ENCODE measurements around the gene KIF9.
"Not testable (repeated sequence)": the region's sequence is repeated elsewhere in the genome, so short reads cannot be mapped to it uniquely, and the experiment has no call there.

KIF9 gene

GRCh38 chr3:47282424-47283192 lies at the start of gene KIF9, which contains the start of gene KLHL18:
Gene KIF9, minus strand, starts transcription at chr3:47282799. Its CDS starts 5,425 bp downstream, at chr3:47277374.
Gene KLHL18, plus strand, starts transcription at chr3:47282944. Its CDS starts 22 bp downstream, at chr3:47282966.
- peak; percentile 92 to 94 for DNase-seq (ENCODE audit: low read depth in 2 of 2)

- DNase-seq (ENCODE audit: low read depth in 2 of 2): peak; percentile 5 to 16
Measured at GRCh38 chr3:47324278-47324865, 41.8 kb upstream of the KIF9 start.

DNA sequence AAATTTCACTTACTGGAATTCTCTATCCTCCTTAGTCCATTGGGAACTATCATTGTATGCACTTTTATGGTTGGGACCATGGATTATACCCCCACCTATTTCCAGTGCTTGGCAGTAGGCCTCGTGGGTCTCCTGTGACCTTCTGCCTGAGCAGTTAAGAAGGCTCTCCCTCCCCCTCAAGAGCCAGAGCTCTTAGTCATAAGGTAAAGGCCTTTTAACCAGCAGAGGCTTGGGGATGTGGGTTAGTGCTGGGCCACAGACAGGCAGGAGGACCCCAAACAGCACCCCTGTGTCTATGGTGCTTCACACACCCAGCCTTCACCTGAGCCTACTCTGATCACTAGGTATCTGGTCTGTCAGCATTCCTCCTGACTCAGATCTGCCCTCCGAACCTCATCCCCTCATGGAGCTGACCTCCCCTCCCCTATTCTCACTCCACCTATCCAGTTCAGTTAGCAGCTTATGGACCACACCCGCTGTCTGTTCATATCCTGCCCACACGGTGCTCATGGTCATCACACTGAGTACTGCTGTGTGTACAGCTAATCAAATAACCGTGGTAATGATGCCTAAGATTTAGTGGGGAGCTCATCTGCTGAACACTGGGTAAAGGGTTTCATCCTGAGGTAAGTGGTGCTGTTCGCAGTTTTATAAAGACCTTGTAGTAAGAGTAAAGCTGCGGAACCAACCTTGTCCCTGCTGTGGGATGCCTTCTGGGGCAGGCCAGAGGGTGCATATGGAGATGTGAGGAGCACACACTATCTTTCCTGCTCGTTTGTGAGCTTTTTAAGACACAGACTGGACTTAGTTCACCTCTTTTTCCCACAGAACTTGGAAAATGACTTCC lies 41.1 kb upstream of the KIF9 start:
- no peak for DNase-seq (ENCODE audit: low read depth in 2 of 2)

GRCh38 chr3:47319956-47320355 lies 37.4 kb upstream of the KIF9 start:
- DNase-seq (ENCODE audit: low read depth in 2 of 2): no peak

- no peak for DNase-seq (ENCODE audit: low read depth in 2 of 2)
Measured at GRCh38 chr3:47318916-47319315, 36.3 kb upstream of the KIF9 start.

- not testable (repeated sequence) for DNase-seq (ENCODE audit: low read depth in 2 of 2)
Measured at GRCh38 chr3:47316151-47316550, 33.6 kb upstream of the KIF9 start.

DNA sequence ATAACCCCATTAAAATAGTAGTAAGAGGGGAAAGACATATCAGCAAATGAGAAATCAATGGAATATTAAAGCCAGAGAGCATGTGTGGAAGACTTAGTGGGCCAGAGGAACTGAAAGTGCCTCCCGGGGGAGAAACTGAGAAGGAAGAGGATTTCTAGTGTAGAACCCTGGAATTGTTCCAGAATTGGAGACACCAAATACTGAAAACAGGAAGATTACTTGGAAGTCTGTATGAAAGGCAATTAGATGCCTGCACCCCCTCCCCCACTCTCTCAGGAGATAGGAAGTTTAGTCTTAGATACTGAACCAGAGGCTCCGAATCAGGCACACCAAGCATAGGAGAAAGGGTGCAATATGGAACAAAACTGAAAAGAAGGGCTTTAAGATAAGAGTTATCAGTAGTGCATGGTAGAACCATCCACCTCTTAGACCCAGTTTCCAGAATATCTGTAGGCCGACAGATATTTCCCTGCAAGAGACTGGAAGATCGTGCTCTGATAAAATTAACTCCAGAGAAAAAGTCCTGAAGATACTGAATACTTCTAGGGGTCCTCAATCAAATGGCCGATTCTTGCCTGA lies 32.6 kb upstream of the KIF9 start:
- DNase-seq (ENCODE audit: low read depth in 2 of 2): no peak

DNA sequence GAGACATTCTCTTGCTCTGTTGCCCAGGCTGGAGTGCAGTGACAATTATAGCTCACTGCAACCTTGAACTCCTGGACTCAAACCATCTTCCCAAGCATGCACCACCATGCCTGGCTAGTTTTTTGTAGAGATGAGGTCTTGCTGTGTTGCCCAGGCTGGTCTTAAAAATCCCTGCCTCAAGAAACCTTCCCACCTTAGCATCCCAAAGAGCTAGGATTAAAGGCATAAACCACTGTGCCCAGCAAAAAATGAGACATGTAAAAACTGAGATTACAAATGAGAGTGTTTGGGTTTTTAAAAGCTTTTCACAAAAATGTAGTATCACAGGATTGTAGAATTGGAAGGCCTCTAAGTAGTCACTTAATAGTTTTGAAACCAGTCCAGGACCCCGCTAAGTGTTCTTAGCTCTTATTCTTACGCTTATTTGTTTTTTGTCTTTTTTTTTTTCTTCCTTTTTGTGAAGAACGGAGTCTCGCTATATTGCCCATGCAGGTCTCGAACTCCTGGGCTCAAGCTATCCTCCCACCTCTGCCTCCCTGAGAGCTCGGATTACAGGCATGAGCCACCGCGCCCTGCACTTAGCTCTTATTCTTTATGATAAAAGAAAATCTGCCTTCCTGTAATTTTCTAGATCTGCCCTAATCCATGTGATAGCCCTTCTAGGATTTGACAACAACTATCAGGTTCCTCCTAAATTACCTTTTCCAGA lies 31.6 kb upstream of the KIF9 start:
- no peak for DNase-seq (ENCODE audit: low read depth in 2 of 2)

GRCh38 chr3:47313341-47314055 lies 30.9 kb upstream of the KIF9 start:
- DNase-seq (ENCODE audit: low read depth in 2 of 2): no peak

DNA sequence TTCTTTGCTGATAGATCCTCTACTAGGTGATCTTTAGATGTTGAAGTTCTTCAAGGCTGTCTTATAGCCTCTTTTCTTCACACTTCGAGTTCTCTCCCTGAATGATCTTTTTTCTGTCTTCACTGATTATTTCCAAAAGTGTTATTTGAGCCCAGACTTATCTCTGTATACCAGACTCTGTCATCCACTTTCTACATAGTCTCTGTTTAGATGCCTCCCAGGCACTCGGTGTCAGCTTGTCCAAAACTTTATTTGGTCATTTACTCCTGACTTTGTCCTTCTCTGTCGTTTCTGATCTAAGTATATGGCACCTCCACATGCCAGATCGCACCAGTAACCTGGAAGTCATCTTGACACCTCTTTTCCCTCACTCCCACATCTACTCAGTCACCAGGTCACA lies 27.8 kb upstream of the KIF9 start:
- DNase-seq (ENCODE audit: low read depth in 2 of 2): no peak

DNA sequence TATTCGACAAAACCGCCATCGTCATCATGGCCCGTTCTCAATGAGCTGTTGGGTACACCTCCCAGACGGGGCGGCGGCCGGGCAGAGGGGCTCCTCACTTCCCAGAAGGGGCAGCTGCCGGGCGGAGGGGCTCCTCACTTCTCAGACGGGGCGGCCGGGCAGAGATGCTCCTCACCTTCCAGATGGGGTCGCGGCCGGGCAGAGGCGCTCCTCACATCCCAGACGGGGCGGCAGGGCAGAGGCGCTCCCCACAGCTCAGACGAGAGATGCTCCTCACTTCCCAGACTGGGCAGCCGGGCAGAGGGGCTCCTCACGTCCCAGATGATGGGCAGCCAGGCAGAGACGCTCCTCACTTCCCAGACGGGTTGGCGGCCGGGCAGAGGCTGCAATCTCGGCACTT lies 26.6 kb upstream of the KIF9 start:
- DNase-seq (ENCODE audit: low read depth in 2 of 2): not testable (repeated sequence)

- DNase-seq (ENCODE audit: low read depth in 2 of 2): no peak
Measured at GRCh38 chr3:47306022-47306421, 23.4 kb upstream of the KIF9 start.

GRCh38 chr3:47301456-47301855 lies 18.9 kb upstream of the KIF9 start:
- no peak for DNase-seq (ENCODE audit: low read depth in 2 of 2)

DNA sequence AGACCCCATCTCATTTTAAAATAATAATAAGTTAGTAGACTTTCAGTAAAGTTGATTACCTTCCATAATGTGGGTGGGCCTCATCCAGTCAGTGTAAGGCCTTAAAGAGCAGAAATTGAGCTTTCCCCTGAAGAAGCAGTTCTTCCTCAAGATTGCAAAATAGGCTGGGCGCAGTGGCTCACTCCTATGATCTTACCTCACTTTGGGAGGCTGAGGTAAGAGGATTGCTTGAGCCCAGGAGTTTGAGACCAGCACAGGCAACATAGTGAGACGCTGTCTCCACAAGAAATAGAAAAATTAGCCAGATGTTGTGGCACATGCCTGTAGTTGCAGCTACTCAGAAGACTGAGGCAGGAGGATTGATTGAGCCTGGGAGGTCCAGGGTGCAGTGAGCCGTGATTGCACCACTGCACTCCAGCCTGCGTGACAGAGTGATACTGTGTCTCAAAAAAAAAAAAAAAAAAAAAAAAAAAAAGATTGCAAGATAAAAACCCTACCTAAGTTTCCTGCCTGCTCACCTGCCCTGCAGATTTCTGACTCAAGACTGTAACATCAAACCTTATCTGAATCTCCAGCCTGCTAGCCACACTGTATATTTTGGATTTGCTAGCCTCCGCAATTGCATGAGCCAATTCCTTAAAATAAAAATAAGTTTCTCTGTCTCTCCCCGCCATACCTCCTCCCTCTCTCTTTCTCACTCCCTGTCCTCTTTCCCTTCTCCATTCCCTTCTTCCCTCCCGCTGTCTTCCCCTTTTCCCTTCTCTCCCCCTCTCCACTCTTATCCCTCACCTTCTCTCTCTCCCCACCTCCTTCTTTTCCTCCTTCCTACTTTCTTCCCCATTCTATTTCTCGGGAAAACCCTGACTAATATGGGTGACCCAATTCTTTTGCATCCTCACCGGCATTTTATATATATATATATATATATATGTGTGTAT lies 17.1 kb upstream of the KIF9 start:
- no peak for DNase-seq (ENCODE audit: low read depth in 2 of 2)

- DNase-seq (ENCODE audit: low read depth in 2 of 2): no peak
Measured at GRCh38 chr3:47298439-47298838, 15.8 kb upstream of the KIF9 start.

DNA sequence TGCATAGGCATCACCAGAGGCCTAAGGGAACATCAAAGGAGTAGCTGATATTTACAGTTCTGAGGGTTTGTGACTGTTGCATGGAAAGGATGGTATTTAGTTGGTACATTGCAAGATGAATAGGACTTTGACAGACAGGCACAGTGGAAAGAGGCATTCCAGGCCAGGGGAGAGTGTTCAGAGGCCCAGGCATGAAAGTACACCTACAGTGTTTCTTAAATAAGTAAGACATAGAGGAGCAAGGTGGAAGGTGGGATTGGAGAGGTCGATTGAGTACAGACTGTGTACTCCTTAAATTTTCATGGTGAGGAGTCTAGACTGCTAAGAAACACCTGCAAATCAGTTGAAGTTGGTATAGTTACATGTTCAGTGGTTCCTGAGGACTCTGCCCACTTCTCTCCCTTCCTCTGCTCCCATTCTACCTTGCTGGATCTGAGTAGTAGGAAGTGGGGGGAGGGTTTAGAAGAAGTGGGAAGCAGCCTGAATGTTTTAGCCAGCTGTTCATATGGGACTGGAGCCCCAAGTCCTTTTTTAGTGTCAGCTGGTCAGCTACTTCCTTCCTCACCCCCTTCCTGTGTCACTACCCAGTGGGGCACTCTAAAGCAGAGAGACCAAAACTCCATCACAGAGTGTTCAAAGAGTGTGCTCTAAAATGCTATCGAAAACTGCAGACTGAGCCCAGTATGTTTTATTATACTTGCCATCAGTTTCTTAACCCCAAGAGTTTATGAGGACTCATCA lies 14.1 kb upstream of the KIF9 start:
- DNase-seq (ENCODE audit: low read depth in 2 of 2): no peak

DNA sequence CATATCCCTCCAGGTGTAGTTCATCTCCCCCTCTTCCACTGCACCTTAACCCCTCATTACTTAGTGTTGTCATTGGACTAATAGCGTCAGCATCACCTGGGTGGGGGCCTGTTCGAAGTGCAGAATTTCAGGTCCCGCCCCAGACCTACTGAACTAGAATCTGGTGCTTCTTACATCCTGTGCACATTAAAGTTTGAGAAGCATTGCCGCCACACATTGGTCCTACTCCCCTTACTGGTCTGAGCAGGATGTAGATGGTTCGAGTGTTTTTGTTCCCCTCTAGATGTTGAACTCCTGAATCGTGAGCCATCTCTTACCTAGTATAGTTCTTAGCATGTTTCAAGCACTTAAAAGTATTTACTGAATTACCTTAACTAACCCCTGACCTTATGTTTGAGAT lies 13.4 kb upstream of the KIF9 start:
- DNase-seq (ENCODE audit: low read depth in 2 of 2): no peak

DNA sequence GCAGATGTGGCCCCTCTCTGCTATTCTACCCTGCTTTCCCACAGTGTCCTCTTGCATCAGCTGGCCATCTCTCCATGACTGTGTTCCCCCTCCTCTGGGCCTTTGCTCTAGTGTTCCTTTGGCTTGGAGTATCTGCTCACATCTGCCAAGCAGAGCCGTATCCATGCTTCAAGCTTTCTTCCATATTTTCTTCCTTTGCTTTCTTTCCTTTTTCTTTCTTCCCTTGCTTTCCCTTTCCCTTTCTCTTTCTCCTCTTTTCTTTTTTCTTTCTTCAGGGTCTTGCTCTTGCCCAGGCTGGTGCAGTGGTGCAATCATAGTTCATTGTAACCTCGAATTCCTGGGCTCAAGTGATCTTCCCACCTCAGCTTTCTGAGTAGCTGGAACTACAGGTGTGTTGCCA lies 12.7 kb upstream of the KIF9 start:
- DNase-seq (ENCODE audit: low read depth in 2 of 2): no peak

- DNase-seq (ENCODE audit: low read depth in 2 of 2): no peak
Measured at GRCh38 chr3:47294392-47294791, 11.8 kb upstream of the KIF9 start.
